ENCODE data around the gene SLFNL1.

Gene SLFNL1

DNA sequence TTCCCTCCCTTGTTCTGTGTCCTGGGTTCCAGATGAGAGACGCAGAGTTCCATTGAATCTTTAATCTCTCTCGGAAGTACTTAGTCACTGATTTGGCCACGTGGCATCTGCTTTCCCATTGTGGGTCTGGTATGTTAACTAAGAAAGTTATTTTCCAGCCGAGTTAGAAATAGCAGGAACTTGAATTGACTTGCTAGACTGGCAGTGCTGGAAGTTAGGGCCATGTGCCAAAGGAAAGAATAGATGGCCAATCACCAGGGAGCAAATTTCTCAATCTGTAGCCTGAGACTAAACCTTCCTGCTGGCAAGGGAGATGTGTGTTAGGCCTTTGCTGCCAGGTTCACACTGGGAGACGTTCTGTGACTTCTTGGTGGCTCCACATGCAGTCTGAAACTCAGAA, 24.2 kb upstream of the SLFNL1 start:
- TF ChIP-seq, protein P1, sequence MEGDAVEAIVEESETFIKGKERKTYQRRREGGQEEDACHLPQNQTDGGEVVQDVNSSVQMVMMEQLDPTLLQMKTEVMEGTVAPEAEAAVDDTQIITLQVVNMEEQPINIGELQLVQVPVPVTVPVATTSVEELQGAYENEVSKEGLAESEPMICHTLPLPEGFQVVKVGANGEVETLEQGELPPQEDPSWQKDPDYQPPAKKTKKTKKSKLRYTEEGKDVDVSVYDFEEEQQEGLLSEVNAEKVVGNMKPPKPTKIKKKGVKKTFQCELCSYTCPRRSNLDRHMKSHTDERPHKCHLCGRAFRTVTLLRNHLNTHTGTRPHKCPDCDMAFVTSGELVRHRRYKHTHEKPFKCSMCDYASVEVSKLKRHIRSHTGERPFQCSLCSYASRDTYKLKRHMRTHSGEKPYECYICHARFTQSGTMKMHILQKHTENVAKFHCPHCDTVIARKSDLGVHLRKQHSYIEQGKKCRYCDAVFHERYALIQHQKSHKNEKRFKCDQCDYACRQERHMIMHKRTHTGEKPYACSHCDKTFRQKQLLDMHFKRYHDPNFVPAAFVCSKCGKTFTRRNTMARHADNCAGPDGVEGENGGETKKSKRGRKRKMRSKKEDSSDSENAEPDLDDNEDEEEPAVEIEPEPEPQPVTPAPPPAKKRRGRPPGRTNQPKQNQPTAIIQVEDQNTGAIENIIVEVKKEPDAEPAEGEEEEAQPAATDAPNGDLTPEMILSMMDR (IDR thresholded peaks at IDR 0.05; ENCODE audit: low read depth, low read length), result no peak
- in situ Hi-C loops (cut with HindIII; ENCODE audit: low sequenced_read_pairs), result no loop called here
- H3K4me3 ChIP-seq (ENCODE audit: low read depth, low read length), result no peak overlapping the region
- DNase-seq (ENCODE audit: low read depth, low spot score), result peak; percentile 74

DNA sequence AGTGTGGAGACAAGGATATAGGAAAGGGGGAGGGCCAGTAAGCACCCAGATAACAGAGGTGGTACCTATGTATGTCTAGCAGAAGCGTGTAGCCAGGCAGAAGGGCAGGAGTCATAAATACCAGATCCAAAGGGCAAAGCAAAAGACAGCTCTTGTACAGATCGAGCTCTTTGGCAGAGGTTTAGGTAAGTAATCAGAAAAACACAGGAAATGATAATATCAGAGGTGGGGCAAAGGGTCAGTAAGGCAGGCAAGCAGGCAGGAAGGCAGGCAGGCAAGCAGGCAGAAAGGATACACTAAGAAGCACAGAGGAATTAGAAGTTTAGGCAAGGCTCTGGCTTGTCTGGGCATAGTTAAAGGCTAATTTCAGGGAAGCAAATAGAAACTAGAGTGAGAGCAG, 22.7 kb upstream of the SLFNL1 start:
- TF ChIP-seq, protein P1 (IDR thresholded peaks at IDR 0.05; ENCODE audit: low read depth, low read length), result no peak
- H3K4me3 ChIP-seq (ENCODE audit: low read depth, low read length), result no peak overlapping the region
- DNase-seq (ENCODE audit: low read depth, low spot score), result no peak
- in situ Hi-C loops (cut with HindIII; ENCODE audit: low sequenced_read_pairs), result no loop called here

DNA sequence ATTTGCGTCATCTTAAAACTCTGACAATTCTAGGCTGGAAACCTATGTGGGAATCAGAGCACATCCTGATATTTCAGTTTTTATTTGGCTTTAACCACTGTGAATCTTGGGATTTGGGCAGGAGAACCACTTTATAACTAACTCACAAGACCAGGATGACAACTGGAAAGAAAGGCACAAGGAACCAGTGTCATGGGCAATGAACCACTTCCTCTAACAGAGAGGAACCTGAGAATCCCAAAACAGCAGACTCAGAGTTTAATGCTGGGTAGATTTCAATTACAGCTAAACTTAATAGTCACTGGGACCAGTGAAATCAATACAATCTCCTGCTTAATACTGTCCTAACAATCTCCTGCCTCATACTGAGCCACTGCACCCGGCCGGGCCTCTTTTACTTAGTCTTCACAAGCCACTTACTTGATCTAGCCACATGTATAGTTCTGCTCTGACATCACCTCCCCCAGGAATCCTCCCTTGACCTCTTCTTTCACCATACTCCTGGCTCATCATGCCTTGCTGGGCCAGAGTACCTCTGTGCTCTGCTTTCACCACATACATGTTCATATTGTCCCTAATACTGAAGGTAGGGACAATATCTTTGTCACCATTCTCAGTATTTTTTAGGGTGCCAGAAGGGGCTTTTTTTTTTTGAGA, 20.2 kb upstream of the SLFNL1 start:
- in situ Hi-C loops (cut with HindIII; ENCODE audit: low sequenced_read_pairs), result no loop called here
- DNase-seq (ENCODE audit: low read depth, low spot score), result no peak

DNA sequence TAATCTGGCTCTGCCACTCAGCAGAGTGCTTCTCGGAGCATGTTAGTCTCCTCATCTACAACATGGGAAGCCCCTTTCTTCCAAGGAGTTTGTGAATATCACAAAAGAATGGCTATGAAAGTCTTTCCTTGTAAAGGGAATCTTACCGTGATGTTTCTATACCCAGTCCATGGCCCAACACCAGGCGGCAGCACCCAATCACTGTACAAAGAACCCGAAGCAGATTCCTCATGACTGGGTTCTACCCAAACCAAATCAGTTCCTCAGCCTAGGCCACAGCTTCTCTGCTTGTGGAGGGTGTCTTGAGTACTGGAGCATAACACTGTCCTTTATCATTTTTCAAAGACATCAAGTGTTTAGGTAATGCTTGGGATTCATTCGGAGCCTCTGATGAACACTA, 16.6 kb upstream of the SLFNL1 start:
- H3K4me3 ChIP-seq (ENCODE audit: low read depth, low read length), result no peak overlapping the region
- in situ Hi-C loops (cut with HindIII; ENCODE audit: low sequenced_read_pairs), result no loop called here
- TF ChIP-seq, protein P1 (IDR thresholded peaks at IDR 0.05; ENCODE audit: low read depth, low read length), result peak; percentile 30
- DNase-seq (ENCODE audit: low read depth, low spot score), result no peak

More for the DNA sequence above, 20.2 kb upstream of the SLFNL1 start:
- TF ChIP-seq, protein P1 (IDR thresholded peaks at IDR 0.05; ENCODE audit: low read depth, low read length), result no peak
- H3K4me3 ChIP-seq (ENCODE audit: low read depth, low read length), result no peak overlapping the region

DNA sequence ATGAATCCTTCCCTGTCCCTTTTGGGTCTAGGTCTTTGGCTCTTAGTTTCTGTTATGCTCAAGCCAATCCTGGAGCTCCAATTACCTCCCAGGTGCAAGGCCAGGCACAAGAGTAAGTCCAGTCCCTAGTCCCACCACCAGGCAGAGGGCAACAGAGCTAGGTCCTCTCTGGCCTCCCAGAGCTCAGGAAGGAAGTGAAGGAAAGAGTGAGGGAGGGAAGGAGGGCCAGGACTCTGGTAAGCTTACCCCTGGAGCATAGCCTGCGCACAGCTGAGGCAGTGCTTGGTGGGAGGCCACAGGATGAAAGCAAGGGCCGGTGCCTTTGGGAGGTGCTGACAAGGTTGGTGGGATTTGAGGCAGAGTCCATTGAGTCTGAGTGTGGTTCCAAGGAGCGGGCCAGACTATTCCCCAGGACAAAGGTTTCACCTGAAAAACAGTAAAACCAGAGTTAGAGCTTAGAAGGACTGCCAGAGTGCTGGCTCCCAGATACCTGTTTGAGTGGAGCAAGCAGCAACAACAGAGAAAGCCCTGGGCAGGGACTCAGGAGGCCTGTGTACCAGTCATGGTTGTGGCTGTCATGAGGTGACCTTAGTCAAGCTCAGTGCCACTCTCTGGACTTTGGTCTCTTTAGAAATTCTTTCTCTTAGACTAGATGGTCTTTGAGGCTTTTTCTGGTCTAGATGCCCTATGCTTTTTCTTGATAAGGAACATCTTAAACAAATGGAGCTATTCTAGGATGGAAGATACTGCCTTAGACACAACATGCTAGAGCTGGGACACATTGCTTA, 15.8 kb upstream of the SLFNL1 start:
- H3K4me3 ChIP-seq (ENCODE audit: low read depth, low read length), result no peak overlapping the region
- in situ Hi-C loops (cut with HindIII; ENCODE audit: low sequenced_read_pairs), result no loop called here
- TF ChIP-seq, protein P1 (IDR thresholded peaks at IDR 0.05; ENCODE audit: low read depth, low read length), result no peak
- no peak for DNase-seq (ENCODE audit: low read depth, low spot score)

DNA sequence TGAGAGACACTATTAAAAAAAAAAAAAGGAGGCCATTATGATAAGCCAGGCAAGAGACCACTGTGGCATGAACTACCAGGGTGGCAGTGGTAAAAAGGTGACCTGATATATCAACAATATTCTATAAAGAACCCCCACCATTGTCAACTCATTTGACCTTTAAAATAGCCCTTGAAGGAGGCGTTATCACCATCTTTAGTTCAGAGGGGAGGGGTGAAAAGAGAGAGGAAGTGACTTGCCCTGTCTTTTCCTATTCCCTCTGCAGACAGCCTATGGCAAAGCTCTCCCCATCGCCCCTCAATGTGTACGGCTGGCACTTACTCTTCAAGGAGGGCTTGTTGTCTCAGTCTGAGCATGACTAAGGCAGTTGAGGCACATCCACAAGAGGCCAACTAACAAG, 11.7 kb upstream of the SLFNL1 start:
- in situ Hi-C loops (cut with HindIII; ENCODE audit: low sequenced_read_pairs), result no loop called here
- no peak for DNase-seq (ENCODE audit: low read depth, low spot score)
- no peak overlapping the region for H3K4me3 ChIP-seq (ENCODE audit: low read depth, low read length)
- TF ChIP-seq, protein P1 (IDR thresholded peaks at IDR 0.05; ENCODE audit: low read depth, low read length), result no peak

All from astrocyte of the spinal cord (primary cell).